PC-9 (cell line): ENCODE results near the gene PERCC1. TPM values are rescaled to one million over a fixed set of nuclear protein-coding genes. Genes with fewer than 3 reads are reported as not detected.
A peak's percentile ranks its signal among the peaks of the same experiment; 100 is the strongest.
"Not testable (repeated sequence)": the region's sequence is repeated elsewhere in the genome, so short reads cannot be mapped to it uniquely, and the experiment has no call there.

Experiments used
- BruUV-seq: library from RNA; stranded (reverse); fragments of 400-500 nt; replicated peaks from 2 replicates; lab custom pipeline; 2021; lab: Mats Ljungman, UMichigan
- CTCF ChIA-PET: fragments of 300-600 bp; sonication (Branson Sonifier 250); formaldehyde crosslinking; loops from one replicate; lab custom pipeline; 2022; ENCODE audit warnings: antibody characterized with exemption; lab: Charles Lee
- POLR2A ChIA-PET: fragments of 300-600 bp; sonication (Branson Sonifier 250); formaldehyde crosslinking; loops from one replicate; lab custom pipeline; 2022; ENCODE audit warnings: antibody characterized with exemption; ENCODE audit not compliant: unreplicated experiment; lab: Charles Lee
- DNase-seq, 2 experiments: peaks; one replicate each; pipeline versions ENCODE4 v3.0.0 to v3.0.0-alpha.2; 2015 to 2022; ENCODE audit warnings: mixed read lengths in 1 of 2
- H2AFZ ChIP-seq: fragments of 200-600 bp; sonication (generic); 2 replicates; pipeline ENCODE4 v1.8.1; 2017; ENCODE audit warnings: antibody characterized with exemption
- H3F3A ChIP-seq: fragments of 200-600 bp; sonication (generic); 2 replicates; pipeline ENCODE4 v1.8.1; 2017; ENCODE audit warnings: antibody characterized with exemption, mild to moderate bottlenecking, low read depth; ENCODE audit not compliant: insufficient read depth
- H3K27ac ChIP-seq: fragments of 200-600 bp; sonication (generic); 2 replicates; pipeline ENCODE4 v1.6.1; 2016; ENCODE audit warnings: mixed run types
- H3K27me3 ChIP-seq: fragments of 200-600 bp; sonication (generic); 2 replicates; pipeline ENCODE4 v1.6.1; 2016; ENCODE audit warnings: low read depth, mixed run types; ENCODE audit not compliant: insufficient read depth
- H3K36me3 ChIP-seq: fragments of 200-600 bp; sonication (generic); 2 replicates; pipeline ENCODE4 v1.6.1; 2016; ENCODE audit warnings: low read depth, mixed run types
- H3K4me1 ChIP-seq: fragments of 200-600 bp; sonication (generic); replicated peaks from 2 replicates; pipeline ENCODE4 v1.6.1; 2016; ENCODE audit warnings: mixed run types; ENCODE audit not compliant: insufficient read depth
- H3K4me2 ChIP-seq: fragments of 200-600 bp; sonication (generic); 2 replicates; pipeline ENCODE4 v1.6.1; 2017; ENCODE audit warnings: mixed run types
- H3K4me3 ChIP-seq: fragments of 200-600 bp; sonication (generic); 2 replicates; pipeline ENCODE4 v1.6.1; 2016; ENCODE audit warnings: mixed run types
- H3K79me2 ChIP-seq: fragments of 200-600 bp; sonication (generic); 2 replicates; pipeline ENCODE4 v1.6.1; 2017; ENCODE audit warnings: low read depth, mixed run types
- H3K9me2 ChIP-seq: fragments of 200-600 bp; sonication (generic); 2 replicates; pipeline ENCODE4 v1.8.1; 2017; ENCODE audit warnings: mild to moderate bottlenecking; ENCODE audit not compliant: insufficient read depth
- H3K9me3 ChIP-seq: fragments of 200-600 bp; sonication (generic); 2 replicates; pipeline ENCODE4 v1.8.1; 2016; ENCODE audit warnings: low read depth; ENCODE audit not compliant: insufficient read depth
- H4K20me1 ChIP-seq: fragments of 200-600 bp; sonication (generic); 2 replicates; pipeline ENCODE4 v1.8.1; 2017; ENCODE audit not compliant: insufficient read depth
- CTCF ChIP-seq: fragments of 200-600 bp; sonication (generic); conservative IDR thresholded peaks from 2 replicates; pipeline ENCODE4 v1.6.1; 2017; ENCODE audit warnings: mixed run types, antibody characterized with exemption, mild to moderate bottlenecking, moderate library complexity
- EZH2 ChIP-seq: fragments of 200-600 bp; sonication (generic); IDR thresholded peaks from 2 replicates; pipeline ENCODE4 v1.8.0; 2017; ENCODE audit warnings: antibody characterized with exemption, low read depth
- intact Hi-C: fragments of 100-400 bp; cut with micrococcal nuclease; formaldehyde crosslinking; loops from one replicate; pipeline ENCODE4 v1.10.0; 2022; ENCODE audit not compliant: unreplicated experiment
- total RNA-seq: library from RNA; stranded (reverse); gene quantifications from 2 replicates; pipeline ENCODE4 v1.2.3, GENCODE V29; 2021

Gene PERCC1
- total RNA-seq, 1 experiment from 2014 or later, result not detected

GRCh38 chr16:1466054-1466453 lies 35.2 kb downstream of the PERCC1 start:
- Histone ChIP-seq H3K36me3 (no peaks in the 10 kb centered on the region), H3K4me2 (no peak overlapping the region), H3K79me2 (peaks cover 37% of the 10 kb centered on the region), H2AFZ (no peak overlapping the region), H3F3A (no peaks in the 10 kb centered on the region), H3K9me2 (no peaks in the 10 kb centered on the region), H3K4me1 (peaks cover 5% of the 10 kb centered on the region; the same call in 1 of the 2 replicates), H3K27ac (no peak overlapping the region), H3K9me3 (no peaks in the 10 kb centered on the region), H4K20me1 (peaks cover 28% of the 10 kb centered on the region), H3K27me3 (no peaks in the 10 kb centered on the region), H3K4me3 (no peak overlapping the region)
- DNase-seq, result no peak
- TF ChIP-seq EZH2 (no peak), CTCF (no peak)
- BruUV-seq, result no TSS peak
- intact Hi-C loops, result no loop called here
- CTCF ChIA-PET, result no interaction called here
- POLR2A ChIA-PET, result no interaction called here

- no peaks in the 10 kb centered on the region for H3K36me3 ChIP-seq
- no TSS peak for BruUV-seq
- no peak overlapping the region for H3K4me2 ChIP-seq
- DNase-seq, result peak; percentile 43 to 65
- no peaks in the 10 kb centered on the region for H3K9me3 ChIP-seq
- H3K27me3 ChIP-seq, result no peaks in the 10 kb centered on the region
- peaks cover 45% of the 10 kb centered on the region for H3K79me2 ChIP-seq
- intact Hi-C loops, result no loop called here
- H4K20me1 ChIP-seq, result peaks cover 33% of the 10 kb centered on the region
- TF ChIP-seq EZH2 (no peak), CTCF (no peak)
- H3K4me1 ChIP-seq, result peaks cover 5% of the 10 kb centered on the region; the same call in 1 of the 2 replicates
- no peak overlapping the region for H3K4me3 ChIP-seq
- H2AFZ ChIP-seq, result no peak overlapping the region
- CTCF ChIA-PET, result no interaction called here
- no peak overlapping the region; the same call in 1 of the 2 replicates for H3K27ac ChIP-seq
- no peaks in the 10 kb centered on the region for H3F3A ChIP-seq
- POLR2A ChIA-PET, result no interaction called here
- no peaks in the 10 kb centered on the region for H3K9me2 ChIP-seq
Measured at GRCh38 chr16:1466968-1467521, 36.2 kb downstream of the PERCC1 start.

DNA sequence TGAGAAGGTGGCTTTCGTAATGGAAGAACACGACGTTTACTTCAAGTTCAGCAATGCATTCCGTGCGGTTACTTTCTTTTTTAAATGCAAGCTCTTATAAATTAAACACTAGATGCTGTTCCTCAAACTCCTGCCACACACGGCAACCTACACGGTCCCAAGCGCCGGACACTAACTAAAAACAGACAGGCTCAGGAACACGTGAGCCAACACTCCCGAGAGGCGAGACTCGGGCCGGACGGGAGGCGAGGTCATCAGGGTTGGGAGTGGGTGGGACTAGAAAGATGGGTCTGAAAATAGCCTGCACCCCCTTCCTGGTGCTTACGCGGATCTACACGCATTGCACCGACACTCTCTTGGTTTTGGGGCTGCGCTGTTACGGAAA lies 37.5 kb downstream of the PERCC1 start:
- no peak overlapping the region for H2AFZ ChIP-seq
- peaks cover 33% of the 10 kb centered on the region for H4K20me1 ChIP-seq
- H3K9me3 ChIP-seq, result no peaks in the 10 kb centered on the region
- H3K27me3 ChIP-seq, result no peaks in the 10 kb centered on the region
- intact Hi-C loops, result no loop called here
- peaks cover 5% of the 10 kb centered on the region; the same call in 1 of the 2 replicates for H3K4me1 ChIP-seq
- no TSS peak for BruUV-seq
- H3K4me3 ChIP-seq, result no peak overlapping the region
- no peaks in the 10 kb centered on the region for H3F3A ChIP-seq
- ChIA-PET POLR2A (no interaction called here), CTCF (no interaction called here)
- no peaks in the 10 kb centered on the region for H3K36me3 ChIP-seq
- no peak overlapping the region for H3K27ac ChIP-seq
- H3K4me2 ChIP-seq, result no peak overlapping the region
- H3K9me2 ChIP-seq, result no peaks in the 10 kb centered on the region
- DNase-seq, result no peak
- TF ChIP-seq CTCF (no peak), EZH2 (no peak)
- peaks cover 58% of the 10 kb centered on the region for H3K79me2 ChIP-seq

- H3K27ac ChIP-seq, H3K9me2 ChIP-seq, intact Hi-C loops, H3K27me3 ChIP-seq, H2AFZ ChIP-seq, BruUV-seq, POLR2A ChIA-PET, H3K36me3 ChIP-seq, DNase-seq, H3K4me2 ChIP-seq, H3F3A ChIP-seq, H3K9me3 ChIP-seq, H3K4me3 ChIP-seq, CTCF ChIA-PET: not testable (repeated sequence)
- H4K20me1 ChIP-seq, result peaks cover 33% of the 10 kb centered on the region
- peaks cover 11% of the 10 kb centered on the region for H3K4me1 ChIP-seq
- peaks cover 65% of the 10 kb centered on the region for H3K79me2 ChIP-seq
Measured at GRCh38 chr16:1469141-1469540, 38.3 kb downstream of the PERCC1 start.
